Right hindlimb (tissue), 1 donor: ENCODE measurements around the gene SMARCD2.
A peak's percentile ranks its signal among the peaks of the same experiment; 100 is the strongest.
"Not testable (repeated sequence)": the region's sequence is repeated elsewhere in the genome, so short reads cannot be mapped to it uniquely, and the experiment has no call there.

ENCODE experiments used
- DNase-seq: peaks from one replicate; pipeline ENCODE4 v3.0.0-alpha.2; 2018

SMARCD2 gene

GRCh38 chr17:63842540-63843386 lies at the start of gene SMARCD2:
SMARCD2 (minus strand) TSS chr17:63842685; CDS start chr17:63842674, 11 bp downstream.
- peak; percentile 99 for DNase-seq

DNA sequence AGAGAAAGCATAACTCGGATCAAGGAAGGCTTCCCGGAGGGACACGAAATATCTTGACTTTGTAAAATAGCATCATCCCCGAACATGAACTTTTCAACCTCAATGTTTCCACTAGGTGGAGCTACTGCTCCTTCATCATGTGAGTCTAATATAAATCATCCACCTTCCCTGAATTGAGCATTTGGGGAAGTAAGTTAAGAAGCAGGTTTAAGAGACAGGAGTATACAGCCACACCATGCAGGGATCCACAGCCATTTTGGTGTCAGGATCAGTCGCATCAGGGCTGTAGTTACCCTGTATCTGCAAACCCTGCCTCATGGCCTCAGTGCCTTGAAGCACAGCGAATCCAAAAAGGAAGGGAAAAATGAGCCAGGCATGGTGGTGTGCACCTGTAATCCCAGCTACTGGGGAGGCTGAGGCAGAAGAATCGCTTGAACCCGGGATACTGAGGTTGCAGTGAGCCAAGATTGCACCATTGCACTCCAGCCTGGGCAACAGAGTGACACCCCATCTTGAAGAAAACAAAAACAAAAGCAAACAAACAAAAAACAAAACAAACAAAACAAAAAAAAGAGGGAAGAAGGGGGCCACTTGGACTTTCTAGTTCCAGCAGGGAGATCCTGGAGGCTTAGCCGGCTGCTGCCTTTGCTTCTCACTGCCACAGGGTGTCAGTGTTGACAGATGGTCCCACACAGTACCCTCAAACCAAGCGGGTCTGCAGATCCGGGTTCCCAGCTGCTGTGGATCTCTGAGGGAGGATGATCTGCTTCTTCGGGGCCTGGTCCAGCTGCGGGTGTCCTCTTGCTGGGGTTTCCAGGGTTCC lies 46.8 kb upstream of the SMARCD2 start:
- DNase-seq = peak; percentile 33

GRCh38 chr17:63885119-63885518 lies 42.6 kb upstream of the SMARCD2 start:
- DNase-seq = not testable (repeated sequence)

DNA sequence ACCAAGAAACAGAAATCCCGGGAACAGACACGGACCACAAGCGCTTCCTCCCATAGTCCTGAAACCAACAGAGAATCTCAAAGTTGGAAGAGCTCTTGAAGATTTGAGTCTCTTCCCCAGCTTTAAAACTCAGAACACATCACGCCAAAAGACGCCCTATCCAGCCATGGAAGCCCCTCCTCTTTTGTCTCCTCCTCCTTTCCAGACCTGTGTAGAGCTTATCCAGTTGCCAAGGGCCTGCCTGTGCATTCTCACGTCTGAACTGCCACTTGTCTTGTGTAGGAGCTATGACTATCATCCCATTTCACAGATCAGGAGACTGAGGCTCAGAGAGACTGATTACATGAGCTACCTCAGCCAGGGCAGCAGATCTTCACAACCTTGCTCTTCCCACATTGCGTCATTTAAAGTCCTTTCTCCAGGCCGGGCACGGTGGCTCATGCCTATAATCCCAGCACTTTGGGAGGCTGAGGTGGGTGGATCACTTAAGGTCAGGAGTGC lies 40.2 kb upstream of the SMARCD2 start:
- DNase-seq = not testable (repeated sequence)

DNA sequence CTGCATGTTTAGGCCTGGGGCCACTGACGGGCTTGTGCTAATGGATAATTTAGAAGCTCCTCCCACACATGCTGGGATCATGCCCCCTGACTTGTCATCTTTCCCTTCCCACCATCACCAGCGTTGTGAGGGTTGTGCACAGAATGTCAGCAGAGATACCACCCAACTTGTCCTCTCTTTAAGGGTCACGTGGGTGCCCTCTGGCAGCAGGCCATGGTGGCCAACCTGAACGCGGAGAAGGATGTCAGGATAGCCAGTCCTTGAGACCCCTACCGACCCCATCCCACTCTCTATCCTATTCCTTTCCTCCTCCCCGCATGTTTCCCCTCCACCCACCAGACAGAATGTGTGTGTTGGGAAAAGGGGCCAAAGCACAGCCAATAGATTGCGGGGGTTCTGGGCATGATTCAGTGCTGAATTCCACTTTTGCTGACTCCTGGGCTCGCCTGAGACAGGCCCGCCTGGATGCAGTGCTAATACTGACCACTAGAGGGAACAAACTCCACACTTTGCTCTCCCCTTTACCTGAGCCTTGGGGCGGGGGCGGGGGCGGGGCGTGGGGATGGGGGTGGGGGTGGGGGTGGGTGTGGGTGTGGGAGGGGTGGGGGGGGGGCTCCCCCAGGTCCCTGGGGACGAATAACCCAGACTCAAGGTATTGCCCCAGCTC lies 39.6 kb upstream of the SMARCD2 start, which contains the start of gene GH2:
GH2 (minus strand) TSS at position 10 of the 667 bp plus-strand sequence. CDS start 143 bp downstream, outside the sequence.
- DNase-seq = peak; percentile 45

DNA sequence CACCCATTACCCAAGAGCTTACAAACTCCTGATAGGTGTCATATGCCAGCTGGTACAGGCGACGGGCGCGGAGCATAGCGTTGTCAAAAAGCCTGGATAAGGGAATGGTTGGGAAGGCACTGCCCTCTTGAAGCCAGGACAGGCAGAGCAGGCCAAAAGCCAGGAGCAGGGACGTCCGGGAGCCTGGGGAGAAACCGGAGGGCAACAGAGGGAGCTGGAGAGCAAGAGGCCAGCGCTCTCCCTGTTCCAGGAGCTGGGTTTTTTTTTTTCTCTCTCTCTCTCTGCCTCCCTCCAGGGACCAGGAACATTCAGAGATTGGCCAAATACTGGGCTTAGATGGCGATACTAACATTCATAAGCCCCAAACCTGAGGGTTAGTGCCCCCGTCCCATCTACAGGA lies 38.9 kb upstream of the SMARCD2 start:
- DNase-seq = not testable (repeated sequence)

DNA sequence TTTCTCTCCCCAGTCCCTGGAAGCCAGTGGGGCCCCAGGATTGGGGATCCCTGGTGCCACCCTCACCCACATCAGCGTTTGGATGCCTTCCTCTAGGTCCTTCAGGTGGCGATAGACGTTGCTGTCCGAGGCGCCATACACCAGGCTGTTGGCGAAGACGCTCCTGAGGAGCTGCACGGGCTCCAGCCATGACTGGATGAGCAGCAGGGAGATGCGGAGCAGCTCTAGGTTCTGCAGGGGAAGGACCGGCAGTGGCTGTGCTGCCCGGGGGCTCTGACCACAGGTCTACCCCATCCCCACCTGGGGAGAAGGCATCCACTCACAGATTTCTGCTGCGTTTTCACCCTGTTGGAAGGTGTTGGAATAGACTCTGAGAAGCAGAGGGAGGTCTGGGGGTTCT lies 38.2 kb upstream of the SMARCD2 start:
- DNase-seq = no peak

- not testable (repeated sequence) for DNase-seq
Measured at GRCh38 chr17:63878413-63878812, 35.9 kb upstream of the SMARCD2 start.

DNA sequence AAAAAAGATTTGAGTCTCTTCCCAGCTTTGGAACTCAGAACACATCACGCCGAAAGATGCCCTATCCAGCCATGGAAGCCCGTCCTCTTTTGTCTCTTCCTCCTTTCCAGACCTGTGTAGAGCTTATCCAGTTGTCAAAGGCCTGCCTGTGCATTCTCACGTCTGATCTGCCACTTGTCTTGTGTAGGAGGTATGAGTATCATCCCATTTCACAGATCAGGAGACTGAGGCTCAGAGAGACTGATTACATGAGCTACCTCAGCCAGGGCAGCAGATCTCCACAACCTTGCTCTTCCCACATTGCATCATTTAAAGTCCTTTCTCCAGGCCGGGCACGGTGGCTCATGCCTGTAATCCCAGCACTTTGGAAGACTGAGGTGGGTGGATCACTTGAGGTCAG lies 32.2 kb upstream of the SMARCD2 start:
- DNase-seq = not testable (repeated sequence)

DNA sequence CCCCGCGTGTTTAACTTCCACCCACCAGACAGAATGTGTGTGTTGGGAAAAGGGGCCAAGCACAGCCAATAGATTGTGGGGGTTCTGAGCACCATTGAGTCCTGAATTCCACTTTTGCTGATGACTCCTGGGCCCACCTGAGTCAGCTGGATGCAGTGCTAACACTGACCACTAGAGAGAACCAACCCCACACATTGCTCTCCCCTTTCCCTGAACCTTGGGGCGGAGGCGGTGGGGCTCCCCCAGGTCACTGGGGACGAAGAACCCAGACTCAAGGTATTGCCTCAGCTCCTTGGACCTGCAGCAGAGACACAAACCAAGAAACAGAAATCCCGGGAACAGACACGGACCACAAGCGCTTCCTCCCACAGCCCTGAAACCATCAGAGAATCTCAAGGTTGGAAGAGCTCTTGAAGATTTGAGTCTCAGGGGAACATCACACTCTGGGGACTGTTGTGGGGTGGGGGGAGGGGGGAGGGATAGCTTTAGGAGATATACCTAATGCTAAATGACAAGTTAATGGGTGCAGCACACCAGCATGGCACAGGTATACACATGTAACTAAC lies 31.7 kb upstream of the SMARCD2 start:
- not testable (repeated sequence) for DNase-seq

- DNase-seq = not testable (repeated sequence)
Measured at GRCh38 chr17:63873577-63873976, 31.1 kb upstream of the SMARCD2 start, which contains the start of gene CSH2. CSH2 (minus strand) TSS chr17:63873677; CDS start chr17:63873614, 63 bp downstream.

- not testable (repeated sequence) for DNase-seq
Measured at GRCh38 chr17:63871646-63872365, 29.3 kb upstream of the SMARCD2 start.

DNA sequence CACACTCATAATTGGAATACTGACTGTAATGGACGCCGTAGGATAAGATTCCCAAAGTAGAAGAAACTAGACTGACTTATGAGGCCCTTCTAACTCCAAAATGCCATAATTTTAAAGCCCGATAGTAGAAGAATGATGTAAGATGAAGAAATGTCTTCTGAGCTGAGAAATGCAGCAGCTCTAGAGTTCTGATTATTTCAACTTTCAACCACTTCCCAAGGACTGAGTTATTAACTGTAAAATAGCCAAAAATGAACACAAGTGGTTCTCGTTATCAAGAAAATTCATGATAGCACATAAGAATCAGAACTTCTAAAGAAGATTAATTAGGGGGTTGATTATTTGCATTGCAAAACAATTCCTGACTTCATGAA lies 27.8 kb upstream of the SMARCD2 start:
- DNase-seq = not testable (repeated sequence)

GRCh38 chr17:63869491-63870291 lies 27.2 kb upstream of the SMARCD2 start:
- not testable (repeated sequence) for DNase-seq

GRCh38 chr17:63866625-63867024 lies 24.1 kb upstream of the SMARCD2 start:
- not testable (repeated sequence) for DNase-seq

DNA sequence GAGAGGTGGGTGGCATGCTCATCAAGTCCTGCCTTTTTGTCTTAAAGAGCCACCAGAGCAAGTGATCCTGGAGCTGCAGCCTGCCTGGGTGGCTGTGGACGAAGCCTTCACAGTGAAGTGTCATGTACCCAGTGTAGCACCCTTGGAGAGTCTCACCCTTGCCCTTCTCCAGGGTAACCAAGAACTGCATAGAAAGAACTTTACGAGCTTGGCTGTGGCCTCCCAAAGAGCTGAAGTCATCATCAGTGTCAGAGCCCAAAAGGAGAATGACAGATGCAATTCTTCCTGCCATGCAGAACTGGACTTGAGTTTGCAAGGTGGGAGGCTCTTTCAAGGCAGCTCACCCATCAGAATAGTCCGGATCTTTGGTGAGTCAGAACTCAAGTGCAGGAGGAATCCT lies 16.8 kb upstream of the SMARCD2 start:
- DNase-seq = no peak

- not testable (repeated sequence) for DNase-seq
Measured at GRCh38 chr17:63856425-63856824, 13.9 kb upstream of the SMARCD2 start.

DNA sequence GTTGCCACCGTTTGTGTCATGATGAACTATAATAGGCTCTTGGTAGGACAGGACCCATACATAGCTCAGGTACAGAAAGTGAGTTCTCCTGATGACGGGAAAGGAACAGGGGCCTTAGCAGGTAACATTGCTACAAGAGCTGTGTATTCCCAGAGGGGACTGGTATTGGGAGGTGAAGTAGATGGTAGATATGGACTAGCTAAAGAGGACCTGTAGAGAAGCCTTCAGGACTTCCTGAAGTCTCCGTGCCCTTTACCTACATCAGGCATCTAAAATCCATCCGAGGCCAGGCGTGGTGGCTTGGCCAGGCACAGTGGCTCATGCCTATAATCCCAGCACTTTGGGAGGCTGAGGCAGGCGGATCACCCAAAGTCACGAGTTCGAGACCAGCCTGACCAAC lies 12.7 kb upstream of the SMARCD2 start:
- no peak for DNase-seq

- DNase-seq = no peak
Measured at GRCh38 chr17:63854709-63855108, 12.2 kb upstream of the SMARCD2 start.

DNA sequence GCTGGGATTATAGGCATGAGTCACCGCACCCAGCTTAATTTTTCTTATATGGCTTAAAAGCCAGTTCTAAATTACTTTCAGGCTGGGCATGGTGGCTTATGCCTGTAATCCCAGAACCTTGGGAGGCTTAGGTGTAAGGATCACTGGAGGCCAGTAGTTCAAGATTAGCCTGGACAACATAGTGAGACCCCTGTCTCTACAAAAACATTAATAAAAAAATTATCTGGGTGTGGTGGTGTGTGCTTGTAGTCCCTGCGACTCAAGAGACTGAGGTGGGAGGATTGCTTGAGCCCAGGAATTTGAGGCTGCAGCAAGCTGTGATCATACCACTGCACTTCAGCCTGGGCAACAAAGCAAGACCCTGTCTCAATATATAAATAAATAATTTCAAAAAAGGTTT lies 10.8 kb upstream of the SMARCD2 start:
- no peak for DNase-seq

- DNase-seq = no peak
Measured at GRCh38 chr17:63850401-63850800, 7.9 kb upstream of the SMARCD2 start.
